SK-N-SH treated with all-trans-retinoic acid at 6 μM for 48 hours (cell line): ENCODE data around the gene SYNGR1.

ENCODE experiments used
- ATAC-seq: fragments of 200-7000 bp; cut with Tn5 transposase; 3 replicates; pipeline ENCODE4 v1.9.1; 2020; ENCODE audit warnings: mild to moderate bottlenecking, moderate library complexity
- BACH2 ChIP-seq: fragments of 250-450 bp; sonication (Bioruptor Pico); IDR thresholded peaks from 2 replicates; pipeline ENCODE4 v1.9.0; 2021; ENCODE audit warnings: mild to moderate bottlenecking, borderline replicate concordance
- CREB5 ChIP-seq: fragments of 250-450 bp; sonication (Bioruptor Pico); IDR thresholded peaks from 2 replicates; pipeline ENCODE4 v1.5.1; 2020; ENCODE audit warnings: low read depth, mild to moderate bottlenecking, moderate library complexity
- CSDC2 ChIP-seq: fragments of 250-450 bp; sonication (Bioruptor Pico); IDR thresholded peaks from 2 replicates; pipeline ENCODE4 v1.5.0; 2020; ENCODE audit warnings: mild to moderate bottlenecking, moderate library complexity
- CSRNP3 ChIP-seq: fragments of 250-450 bp; sonication (Bioruptor Pico); IDR thresholded peaks from 2 replicates; pipeline ENCODE4 v1.5.1; 2021; ENCODE audit warnings: mild to moderate bottlenecking, moderate library complexity
- ESRRG ChIP-seq: fragments of 250-450 bp; sonication (Bioruptor Pico); IDR thresholded peaks from 2 replicates; pipeline ENCODE4 v1.6.1; 2021; ENCODE audit warnings: mild to moderate bottlenecking
- GLIS3 ChIP-seq: fragments of 250-450 bp; sonication (Bioruptor Pico); IDR thresholded peaks from 2 replicates; pipeline ENCODE4 v1.5.0; 2020; ENCODE audit warnings: mild to moderate bottlenecking, moderate library complexity
- ISL1 ChIP-seq: fragments of 250-450 bp; sonication (Bioruptor Pico); IDR thresholded peaks from 2 replicates; pipeline ENCODE4 v2.1.2; 2022; ENCODE audit warnings: mild to moderate bottlenecking, moderate library complexity
- OSR1 ChIP-seq: fragments of 250-450 bp; sonication (Bioruptor Pico); IDR thresholded peaks from 2 replicates; pipeline ENCODE4 v1.8.0; 2022; ENCODE audit warnings: moderate library complexity, mild to moderate bottlenecking, inconsistent platforms
- POU6F1 ChIP-seq: fragments of 250-450 bp; sonication (Bioruptor Pico); IDR thresholded peaks from 2 replicates; pipeline ENCODE4 v1.8.0; 2021; ENCODE audit warnings: low read depth, mild to moderate bottlenecking, moderate library complexity, borderline replicate concordance
- PPARA ChIP-seq: fragments of 250-450 bp; sonication (Bioruptor Pico); IDR thresholded peaks from 2 replicates; pipeline ENCODE4 v1.5.0; 2020; ENCODE audit warnings: mild to moderate bottlenecking, borderline replicate concordance
- RARB ChIP-seq: fragments of 250-450 bp; sonication (Bioruptor Pico); IDR thresholded peaks from 2 replicates; pipeline ENCODE4 v1.8.0; 2021; ENCODE audit warnings: mild to moderate bottlenecking, moderate library complexity
- SNAI2 ChIP-seq: fragments of 250-450 bp; sonication (Bioruptor Pico); IDR thresholded peaks from 2 replicates; pipeline ENCODE4 v1.5.0; 2020; ENCODE audit warnings: mild to moderate bottlenecking, moderate library complexity
- TCF4 ChIP-seq: fragments of 250-450 bp; sonication (Bioruptor Pico); IDR thresholded peaks from 2 replicates; pipeline ENCODE4 v1.8.0; 2021; ENCODE audit warnings: mild to moderate bottlenecking, moderate library complexity, borderline replicate concordance
- TOX ChIP-seq: fragments of 250-450 bp; sonication (Bioruptor Pico); IDR thresholded peaks from 2 replicates; pipeline ENCODE4 v1.8.0; 2021; ENCODE audit warnings: mild to moderate bottlenecking, moderate library complexity, borderline replicate concordance
- TSHZ2 ChIP-seq: fragments of 250-450 bp; sonication (Bioruptor Pico); IDR thresholded peaks from 2 replicates; pipeline ENCODE4 v1.5.0; 2020; ENCODE audit warnings: mild to moderate bottlenecking, moderate library complexity
- ZFP3 ChIP-seq: fragments of 250-450 bp; sonication (Bioruptor Pico); IDR thresholded peaks from 2 replicates; pipeline ENCODE4 v1.5.0; 2020; ENCODE audit warnings: mild to moderate bottlenecking, moderate library complexity
- ZFP30 ChIP-seq: fragments of 450-650 bp; formaldehyde crosslinking; IDR thresholded peaks from 2 replicates; pipeline ENCODE4 v1.5.0; 2022; ENCODE audit warnings: mild to moderate bottlenecking, moderate library complexity
- ZNF565 ChIP-seq: fragments of 450-650 bp; formaldehyde crosslinking; conservative IDR thresholded peaks from 2 replicates; pipeline ENCODE4 v1.5.0; 2020; ENCODE audit warnings: low read depth, mild to moderate bottlenecking, moderate library complexity
- ZNF70 ChIP-seq: fragments of 450-650 bp; formaldehyde crosslinking; IDR thresholded peaks from 2 replicates; pipeline ENCODE4 v1.5.0; 2020; ENCODE audit warnings: mild to moderate bottlenecking, moderate library complexity
- ZNF8 ChIP-seq: fragments of 450-650 bp; formaldehyde crosslinking; IDR thresholded peaks from 2 replicates; pipeline ENCODE4 v1.5.0; 2020; ENCODE audit warnings: mild to moderate bottlenecking, moderate library complexity
- TF ChIP-seq, protein P1 (sequence below): fragments of 250-450 bp; sonication (Bioruptor Pico); IDR thresholded peaks from 2 replicates; pipeline ENCODE4 v1.8.0; 2020; ENCODE audit warnings: mild to moderate bottlenecking, moderate library complexity, borderline replicate concordance

SYNGR1 gene

GRCh38 chr22:39349967-39350726, at the start of gene SYNGR1:
SYNGR1 (plus strand) TSS chr22:39349991; CDS start chr22:39350011, 20 bp downstream.
- no peak for TF ChIP-seq CSRNP3 (CRISPR knock-in tag)
- no peak for TF ChIP-seq ESRRG (CRISPR knock-in tag)
- no peak for TF ChIP-seq RARB
- TF ChIP-seq TCF4 (CRISPR knock-in tag) = no peak
- TF ChIP-seq BACH2 (CRISPR knock-in tag) = no peak
- TF ChIP-seq GLIS3 (CRISPR knock-in tag) = no peak
- no peak for TF ChIP-seq POU6F1 (CRISPR knock-in tag)
- no peak for TF ChIP-seq ZNF8 (CRISPR knock-in tag)
- no peak for TF ChIP-seq ZNF70
- TF ChIP-seq, all 23 proteins: peak for 0
- peak; percentile 51 for ATAC-seq

DNA sequence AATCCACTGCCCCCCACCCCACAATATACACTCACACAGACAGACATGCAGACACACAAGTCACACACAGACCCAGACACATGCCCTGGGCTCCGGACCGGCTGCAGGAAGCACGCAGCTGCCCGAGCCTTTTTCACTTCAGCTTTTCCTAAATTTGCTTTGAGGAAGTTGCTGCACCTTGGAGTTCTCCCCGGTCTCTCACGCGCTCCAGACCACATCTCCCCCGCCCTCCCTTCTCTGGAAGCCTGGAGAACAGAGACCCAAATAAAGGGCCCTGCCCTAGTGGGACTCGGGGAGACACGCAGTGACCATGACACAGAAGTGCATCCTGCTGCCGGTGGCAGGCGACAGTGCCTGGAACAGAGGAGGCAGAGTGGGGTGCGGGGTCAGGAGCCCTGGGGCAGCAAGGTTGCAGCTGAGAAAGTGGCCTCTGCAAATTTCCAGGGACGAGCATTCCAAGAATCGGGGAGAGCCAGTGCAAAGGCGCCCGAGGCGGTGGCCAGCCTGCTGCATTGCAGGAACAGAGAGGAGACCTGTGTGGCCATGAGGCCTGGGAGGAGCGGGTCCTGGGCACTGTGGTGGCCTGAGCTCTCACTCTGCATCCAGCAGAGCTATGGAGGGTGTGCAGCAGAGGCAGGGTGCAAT, 49.5 kb upstream of the SYNGR1 start:
- peak; percentile 19; the same call in 1 of the 3 replicates for ATAC-seq
- TF ChIP-seq, protein P1, sequence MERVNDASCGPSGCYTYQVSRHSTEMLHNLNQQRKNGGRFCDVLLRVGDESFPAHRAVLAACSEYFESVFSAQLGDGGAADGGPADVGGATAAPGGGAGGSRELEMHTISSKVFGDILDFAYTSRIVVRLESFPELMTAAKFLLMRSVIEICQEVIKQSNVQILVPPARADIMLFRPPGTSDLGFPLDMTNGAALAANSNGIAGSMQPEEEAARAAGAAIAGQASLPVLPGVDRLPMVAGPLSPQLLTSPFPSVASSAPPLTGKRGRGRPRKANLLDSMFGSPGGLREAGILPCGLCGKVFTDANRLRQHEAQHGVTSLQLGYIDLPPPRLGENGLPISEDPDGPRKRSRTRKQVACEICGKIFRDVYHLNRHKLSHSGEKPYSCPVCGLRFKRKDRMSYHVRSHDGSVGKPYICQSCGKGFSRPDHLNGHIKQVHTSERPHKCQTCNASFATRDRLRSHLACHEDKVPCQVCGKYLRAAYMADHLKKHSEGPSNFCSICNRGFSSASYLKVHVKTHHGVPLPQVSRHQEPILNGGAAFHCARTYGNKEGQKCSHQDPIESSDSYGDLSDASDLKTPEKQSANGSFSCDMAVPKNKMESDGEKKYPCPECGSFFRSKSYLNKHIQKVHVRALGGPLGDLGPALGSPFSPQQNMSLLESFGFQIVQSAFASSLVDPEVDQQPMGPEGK (CRISPR knock-in tag) = no peak
- TF ChIP-seq CSDC2 (no peak), ISL1 (no peak), CREB5 (no peak), OSR1 (CRISPR knock-in tag) (no peak), ZNF565 (no peak), TCF4 (CRISPR knock-in tag) (no peak), RARB (no peak), SNAI2 (CRISPR knock-in tag) (no peak), TOX (CRISPR knock-in tag) (no peak), POU6F1 (CRISPR knock-in tag) (no peak), ZFP3 (CRISPR knock-in tag) (no peak), PPARA (no peak)

DNA sequence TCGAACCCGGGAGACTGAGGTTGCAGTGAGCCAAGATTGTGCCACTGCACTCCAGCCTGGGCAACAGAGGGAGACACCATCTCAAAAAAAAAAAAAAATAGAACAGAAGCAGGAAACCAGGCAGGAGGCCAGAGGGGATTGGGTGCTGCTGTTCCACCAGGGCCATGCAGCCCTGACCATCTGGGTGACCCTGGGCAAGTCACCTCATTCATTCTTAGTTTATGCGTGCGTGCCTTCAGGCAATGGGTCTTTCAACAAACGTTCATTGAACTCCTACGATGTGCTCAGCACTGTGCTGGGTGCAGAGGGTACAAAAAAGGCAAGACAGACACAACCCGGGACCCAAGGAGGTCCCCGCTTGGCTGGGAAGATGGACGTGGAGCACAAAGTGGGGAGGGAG, 48.7 kb upstream of the SYNGR1 start:
- ATAC-seq = no peak
- TF ChIP-seq CREB5 (no peak), ZNF8 (CRISPR knock-in tag) (no peak), ISL1 (no peak), CSDC2 (no peak), SNAI2 (CRISPR knock-in tag) (no peak), CSRNP3 (CRISPR knock-in tag) (no peak), BACH2 (CRISPR knock-in tag) (no peak), GLIS3 (CRISPR knock-in tag) (no peak), PPARA (no peak), ZFP3 (CRISPR knock-in tag) (no peak), ZFP30 (no peak), ZNF70 (no peak), TSHZ2 (CRISPR knock-in tag) (no peak), ZNF565 (no peak), RARB (no peak), TOX (CRISPR knock-in tag) (no peak), ESRRG (CRISPR knock-in tag) (no peak)
